CD8-positive, alpha-beta memory T cell (primary cell): ENCODE measurements around the gene IKZF1. TPM values are rescaled to one million over a fixed set of nuclear protein-coding genes. Genes with fewer than 3 reads are reported as not detected.

ENCODE experiments used
- CTCF ChIA-PET: fragments of 350-600 bp; sonication (Branson Sonifier 250); formaldehyde crosslinking; loops from one replicate; lab custom pipeline; 2021; ENCODE audit warnings: antibody characterized with exemption; lab: Charles Lee
- POLR2A ChIA-PET: fragments of 350-600 bp; sonication (Branson Sonifier 250); formaldehyde crosslinking; loops from one replicate; lab custom pipeline; 2021; ENCODE audit warnings: antibody characterized with exemption; lab: Charles Lee
- DNase-seq, 5 donors: peaks; one replicate each; pipeline versions ENCODE4 v3.0.0 to v3.0.0-alpha.2; 2020 to 2022; ENCODE audit warnings: mixed read lengths in 1 of 5
- H3K27ac ChIP-seq: one replicate; pipeline ENCODE4 v1.7.0; 2013; ENCODE audit warnings: low read depth, mild to moderate bottlenecking, low read length, moderate library complexity
- H3K27me3 ChIP-seq: 2 replicates; pipeline ENCODE4 v1.7.0; 2013; ENCODE audit warnings: low read length, mild to moderate bottlenecking; ENCODE audit not compliant: insufficient read depth, poor library complexity, severe bottlenecking
- H3K36me3 ChIP-seq: 2 replicates; pipeline ENCODE4 v1.7.0; 2013; ENCODE audit warnings: mild to moderate bottlenecking, low read length, moderate library complexity; ENCODE audit not compliant: insufficient read depth
- H3K4me1 ChIP-seq: 2 replicates; pipeline ENCODE4 v1.7.0; 2013; ENCODE audit warnings: mild to moderate bottlenecking, low read length, moderate library complexity; ENCODE audit not compliant: insufficient read depth
- H3K4me3 ChIP-seq: 2 replicates; pipeline ENCODE4 v1.7.0; 2013; ENCODE audit warnings: mild to moderate bottlenecking, low read length
- H3K9me3 ChIP-seq: 2 replicates; pipeline ENCODE4 v1.7.0; 2013; ENCODE audit warnings: mild to moderate bottlenecking, low read length
- H3K27ac Mint-ChIP-seq, 8 donors: one replicate each; pipeline ENCODE4 v1.8.0; 2020 to 2021; ENCODE audit warnings: mixed read lengths in 8 of 8, mild to moderate bottlenecking in 6 of 8, inconsistent platforms in 3 of 8, moderate library complexity in 3 of 8
- H3K27me3 Mint-ChIP-seq, 2 donors: one replicate each; pipeline ENCODE4 v1.8.0; 2020 to 2021; ENCODE audit warnings: mixed read lengths in 2 of 2, mild to moderate bottlenecking in 1 of 2, moderate library complexity in 1 of 2
- H3K36me3 Mint-ChIP-seq, 3 donors: one replicate each; pipeline ENCODE4 v1.8.0; 2020 to 2021; ENCODE audit warnings: mixed read lengths in 3 of 3, inconsistent platforms in 1 of 3, mild to moderate bottlenecking in 1 of 3
- H3K4me1 Mint-ChIP-seq, 3 donors: one replicate each; pipeline ENCODE4 v1.8.0; 2020 to 2021; ENCODE audit warnings: mixed read lengths in 3 of 3, inconsistent platforms in 1 of 3, mild to moderate bottlenecking in 1 of 3
- H3K4me3 Mint-ChIP-seq, 7 donors: one replicate each; pipeline ENCODE4 v1.8.0; 2020 to 2021; ENCODE audit warnings: mixed read lengths in 7 of 7, mild to moderate bottlenecking in 6 of 7, moderate library complexity in 4 of 7, inconsistent platforms in 2 of 7
- H3K9me3 Mint-ChIP-seq, 5 donors: one replicate each; pipeline ENCODE4 v1.8.0; 2020 to 2022; ENCODE audit warnings: mixed read lengths in 5 of 5, mild to moderate bottlenecking in 3 of 5, moderate library complexity in 2 of 5, inconsistent platforms in 1 of 5
- polyA plus RNA-seq: library from polyadenylated mRNA; unstranded; fragments of 300-500 nt; fragmentation: Illumina TruSeq; gene quantifications from one replicate; pipeline ENCODE4 v1.2.3, GENCODE V29; 2021
- total RNA-seq, 2 experiments: library from RNA; stranded (reverse); gene quantifications; one replicate each; pipeline ENCODE4 v1.2.3, GENCODE V29; 2021

Gene IKZF1
- total and polyA plus RNA-seq, 3 experiments from 2014 or later, result 225 to 238 (median 226) TPM

GRCh38 chr7:50362142-50362541 is 57.6 kb downstream of the IKZF1 start:
- H3K27ac ChIP-seq, result peak overlapping the region; percentile 77
- peaks cover 23% of the 10 kb centered on the region for H3K36me3 ChIP-seq
- Mint-ChIP-seq H3K27me3 (no peaks in the 10 kb centered on the region), H3K4me3 (peak overlapping the region; percentile 51 to 89 (median 79)), H3K27ac (peak overlapping the region in 7 of 8 donors; percentile 97 to 100 (median 100)), H3K36me3 (peaks cover 20 to 87% (median 47%) of the 10 kb centered on the region in 3 donors), H3K4me1 (peaks cover 97 to 100% (median 100%) of the 10 kb centered on the region in 3 donors), H3K9me3 (no peaks in the 10 kb centered on the region)
- H3K9me3 ChIP-seq, result no peaks in the 10 kb centered on the region
- no peak for DNase-seq
- H3K4me1 ChIP-seq, result peaks cover 98% of the 10 kb centered on the region
- H3K4me3 ChIP-seq, result peak overlapping the region; percentile 16
- H3K27me3 ChIP-seq, result no peaks in the 10 kb centered on the region
- ChIA-PET POLR2A (interaction anchor here (0.9 to 12.0 kb wide), 9 partner anchors 11 to 156 kb away, joined by 3 to 136 read pairs (median 9); no protein-coding TSS in a partner anchor), CTCF (interaction anchor here (0.8 to 40.0 kb wide), 10 partner anchors 9 to 270 kb away, joined by 3 to 815 read pairs (median 12); partner anchors contain the start of gene IKZF1)

GRCh38 chr7:50362712-50363282 is 58.3 kb downstream of the IKZF1 start:
- peak; percentile 48 to 87 (median 66) for DNase-seq

GRCh38 chr7:50363327-50364060 is 59.0 kb downstream of the IKZF1 start:
- H3K4me1 ChIP-seq, result peaks cover 98% of the 10 kb centered on the region
- Mint-ChIP-seq H3K9me3 (no peaks in the 10 kb centered on the region), H3K36me3 (peaks cover 20 to 84% (median 41%) of the 10 kb centered on the region in 3 donors), H3K27me3 (no peaks in the 10 kb centered on the region), H3K4me3 (peak overlapping the region; percentile 62 to 89 (median 79)), H3K4me1 (peaks cover 97 to 100% (median 100%) of the 10 kb centered on the region in 3 donors), H3K27ac (peak overlapping the region in 7 of 8 donors; percentile 97 to 100 (median 100))
- no peak overlapping the region for H3K4me3 ChIP-seq
- ChIA-PET POLR2A (interaction anchor here (0.6 to 12.0 kb wide), 9 partner anchors 12 to 58 kb away, joined by 3 to 136 read pairs (median 4); partner anchors contain the start of gene IKZF1), CTCF (interaction anchor here (1.0 to 40.0 kb wide), 10 partner anchors 8 to 157 kb away, joined by 3 to 815 read pairs (median 4); partner anchors contain the start of gene IKZF1)
- H3K36me3 ChIP-seq, result peaks cover 31% of the 10 kb centered on the region
- DNase-seq, result peak; percentile 32 to 76 (median 43)
- H3K27me3 ChIP-seq, result no peaks in the 10 kb centered on the region
- H3K9me3 ChIP-seq, result no peaks in the 10 kb centered on the region
- H3K27ac ChIP-seq, result peak overlapping the region; percentile 77

More at GRCh38 chr7:50362712-50363282, 58.3 kb downstream of the IKZF1 start:
- ChIA-PET CTCF (interaction anchor here (1.0 to 40.0 kb wide), 12 partner anchors 10 to 270 kb away, joined by 3 to 815 read pairs (median 6); partner anchors contain the start of gene IKZF1), POLR2A (interaction anchor here (0.9 to 12.0 kb wide), 9 partner anchors 11 to 156 kb away, joined by 3 to 136 read pairs (median 9); no protein-coding TSS in a partner anchor)
- Histone ChIP-seq H3K9me3 (no peaks in the 10 kb centered on the region), H3K27me3 (no peaks in the 10 kb centered on the region), H3K4me3 (no peak overlapping the region), H3K4me1 (peaks cover 98% of the 10 kb centered on the region), H3K27ac (peak overlapping the region; percentile 77), H3K36me3 (peaks cover 25% of the 10 kb centered on the region)
- Mint-ChIP-seq H3K36me3 (peaks cover 20 to 87% (median 44%) of the 10 kb centered on the region in 3 donors), H3K27ac (peak overlapping the region in 7 of 8 donors; percentile 97 to 100 (median 100)), H3K4me3 (peak overlapping the region; percentile 51 to 89 (median 79)), H3K4me1 (peaks cover 97 to 100% (median 100%) of the 10 kb centered on the region in 3 donors), H3K27me3 (no peaks in the 10 kb centered on the region), H3K9me3 (no peaks in the 10 kb centered on the region)

GRCh38 chr7:50364645-50365044 is 60.1 kb downstream of the IKZF1 start:
- H3K36me3 ChIP-seq, result peaks cover 27% of the 10 kb centered on the region
- H3K9me3 ChIP-seq, result no peaks in the 10 kb centered on the region
- Mint-ChIP-seq H3K9me3 (no peaks in the 10 kb centered on the region), H3K27me3 (no peaks in the 10 kb centered on the region), H3K4me1 (peaks cover 98 to 100% (median 100%) of the 10 kb centered on the region in 3 donors), H3K36me3 (peaks cover 24 to 81% (median 42%) of the 10 kb centered on the region in 3 donors), H3K27ac (peak overlapping the region in 7 of 8 donors; percentile 94 to 100 (median 100)), H3K4me3 (peak overlapping the region in 5 of 7 donors; percentile 9 to 79 (median 42))
- peak overlapping the region; percentile 77 for H3K27ac ChIP-seq
- ChIA-PET POLR2A (interaction anchor here (1.0 to 12.0 kb wide), 8 partner anchors 10 to 59 kb away, joined by 3 to 136 read pairs (median 4); partner anchors contain the start of gene IKZF1), CTCF (interaction anchor here (1.2 to 40.0 kb wide), 6 partner anchors 9 to 222 kb away, joined by 3 to 815 read pairs (median 10); partner anchors contain the start of gene IKZF1)
- H3K27me3 ChIP-seq, result no peaks in the 10 kb centered on the region
- peaks cover 98% of the 10 kb centered on the region for H3K4me1 ChIP-seq
- H3K4me3 ChIP-seq, result no peak overlapping the region
- DNase-seq, result no peak

GRCh38 chr7:50366311-50366710 is 61.8 kb downstream of the IKZF1 start:
- peaks cover 18 to 80% (median 42%) of the 10 kb centered on the region in 3 donors for H3K36me3 Mint-ChIP-seq
- H3K9me3 Mint-ChIP-seq, result no peaks in the 10 kb centered on the region
- peak overlapping the region; percentile 14 to 72 (median 55) for H3K4me3 Mint-ChIP-seq
- H3K4me1 ChIP-seq, result peaks cover 98% of the 10 kb centered on the region
- no peaks in the 10 kb centered on the region for H3K9me3 ChIP-seq
- ChIA-PET POLR2A (interaction anchor here (0.7 to 12.0 kb wide), 10 partner anchors 18 to 227 kb away, joined by 3 to 136 read pairs (median 5); partner anchors contain the start of gene IKZF1), CTCF (interaction anchor here (0.8 to 40.0 kb wide), 14 partner anchors 7 to 224 kb away, joined by 3 to 815 read pairs (median 7); partner anchors contain the start of gene IKZF1)
- DNase-seq, result no peak
- no peaks in the 10 kb centered on the region for H3K27me3 Mint-ChIP-seq
- no peaks in the 10 kb centered on the region for H3K27me3 ChIP-seq
- no peak overlapping the region for H3K4me3 ChIP-seq
- H3K27ac ChIP-seq, result no peak overlapping the region
- peaks cover 93 to 100% (median 98%) of the 10 kb centered on the region in 3 donors for H3K4me1 Mint-ChIP-seq
- H3K36me3 ChIP-seq, result peaks cover 40% of the 10 kb centered on the region
- peak overlapping the region in 7 of 8 donors; percentile 70 to 100 (median 93) for H3K27ac Mint-ChIP-seq

GRCh38 chr7:50367100-50367499 is 62.6 kb downstream of the IKZF1 start:
- CTCF ChIA-PET, result interaction anchor here (0.6 to 40.0 kb wide), 24 partner anchors 8 to 225 kb away, joined by 3 to 815 read pairs (median 4); partner anchors contain the start of gene IKZF1
- Histone ChIP-seq H3K36me3 (peaks cover 44% of the 10 kb centered on the region), H3K4me1 (peaks cover 98% of the 10 kb centered on the region), H3K27me3 (no peaks in the 10 kb centered on the region), H3K27ac (peak overlapping the region; percentile 3), H3K4me3 (peak overlapping the region; percentile 25), H3K9me3 (no peaks in the 10 kb centered on the region)
- POLR2A ChIA-PET, result interaction anchor here (0.5 to 12.0 kb wide), 14 partner anchors 19 to 162 kb away, joined by 3 to 136 read pairs (median 4); partner anchors contain the start of gene IKZF1
- H3K4me3 Mint-ChIP-seq, result peak overlapping the region; percentile 14 to 86 (median 47)
- H3K4me1 Mint-ChIP-seq, result peaks cover 94 to 100% (median 98%) of the 10 kb centered on the region in 3 donors
- peak in 2 of 5 donors; percentile 34 to 66 for DNase-seq
- no peaks in the 10 kb centered on the region for H3K27me3 Mint-ChIP-seq
- H3K36me3 Mint-ChIP-seq, result peaks cover 18 to 82% (median 46%) of the 10 kb centered on the region in 3 donors
- H3K9me3 Mint-ChIP-seq, result no peaks in the 10 kb centered on the region
- peak overlapping the region in 7 of 8 donors; percentile 87 to 100 (median 93) for H3K27ac Mint-ChIP-seq

GRCh38 chr7:50367570-50367969 is 63.1 kb downstream of the IKZF1 start:
- Mint-ChIP-seq H3K9me3 (no peaks in the 10 kb centered on the region), H3K27ac (peak overlapping the region in 7 of 8 donors; percentile 87 to 100 (median 93)), H3K36me3 (peaks cover 15 to 82% (median 47%) of the 10 kb centered on the region in 3 donors), H3K4me3 (peak overlapping the region; percentile 25 to 86 (median 55)), H3K4me1 (peaks cover 94 to 100% (median 98%) of the 10 kb centered on the region in 3 donors), H3K27me3 (no peaks in the 10 kb centered on the region)
- CTCF ChIA-PET, result interaction anchor here (0.6 to 40.0 kb wide), 22 partner anchors 9 to 165 kb away, joined by 3 to 815 read pairs (median 6); partner anchors contain the start of gene IKZF1
- POLR2A ChIA-PET, result interaction anchor here (0.5 to 12.0 kb wide), 14 partner anchors 21 to 162 kb away, joined by 3 to 136 read pairs (median 4); partner anchors contain the start of gene IKZF1
- no peak for DNase-seq
- Histone ChIP-seq H3K4me3 (peak overlapping the region; percentile 25), H3K27me3 (no peaks in the 10 kb centered on the region), H3K36me3 (peaks cover 49% of the 10 kb centered on the region), H3K9me3 (no peaks in the 10 kb centered on the region), H3K27ac (peak overlapping the region; percentile 3), H3K4me1 (peaks cover 98% of the 10 kb centered on the region)
